ENCODE measurements around the gene MCC.
A peak's percentile ranks its signal among the peaks of the same experiment; 100 is the strongest.

The MCC gene

GRCh38 chr5:113219695-113220094 is 268.6 kb downstream of the MCC start:
- H3K14ac ChIP-seq (ENCODE audit: low read length in 2 of 2): no peak overlapping the region
- H4K91ac ChIP-seq (ENCODE audit: low read length): no peak overlapping the region
- H3K18ac ChIP-seq (ENCODE audit: low read depth in 1 of 2, low read length in 2 of 2): no peak overlapping the region
- H2BK5ac ChIP-seq (ENCODE audit: low read depth, low read length, poor library complexity, severe bottlenecking): no peak overlapping the region
- peaks cover 8% of the 10 kb centered on the region for H3K4me1 ChIP-seq (ENCODE audit: control insufficient read depth, insufficient read depth, low read depth, low read length)
- no peak for DNase-seq
- H3K4ac ChIP-seq (ENCODE audit: low read depth in 1 of 2, low read length in 2 of 2): no peak overlapping the region
- H3K4me3 ChIP-seq (ENCODE audit: insufficient read depth in 1 of 2, low read depth in 1 of 2, low read length in 2 of 2): no peak overlapping the region
- no peak overlapping the region for H2BK120ac ChIP-seq (ENCODE audit: low read depth, low read length)
- no peak overlapping the region for H2BK15ac ChIP-seq (ENCODE audit: low read depth, poor library complexity, severe bottlenecking)
- no peak overlapping the region for H3K23ac ChIP-seq (ENCODE audit: low read length in 2 of 2)
- H3K9ac ChIP-seq (ENCODE audit: low read length): no peak overlapping the region
- H3K36me3 ChIP-seq (ENCODE audit: control insufficient read depth in 1 of 2, insufficient read depth in 2 of 2, low read depth in 1 of 2, low read length in 2 of 2): no peaks in the 10 kb centered on the region
- no peaks in the 10 kb centered on the region for H3K9me3 ChIP-seq (ENCODE audit: control insufficient read depth, low read length)
- no peak overlapping the region for H2AK5ac ChIP-seq (ENCODE audit: low read length, severe bottlenecking)
- no peak overlapping the region for H3K4me2 ChIP-seq (ENCODE audit: low read length, poor library complexity, severe bottlenecking)
- H4K8ac ChIP-seq (ENCODE audit: low read length): no peak overlapping the region
- H3K79me1 ChIP-seq (replicated peaks; ENCODE audit: low read length, poor library complexity, severe bottlenecking): peaks cover 23% of the 10 kb centered on the region
- no peak overlapping the region for H2AFZ ChIP-seq (ENCODE audit: low read depth, low read length)
- H3K27me3 ChIP-seq (ENCODE audit: control insufficient read depth in 1 of 2, insufficient read depth in 1 of 2, low read length in 2 of 2): no peaks in the 10 kb centered on the region
- no peak overlapping the region for H2BK12ac ChIP-seq (ENCODE audit: low read length in 2 of 2)
- whole genome bisulfite sequencing: 80% methylated on average over 1 of the region's 3 CpGs
- no peak overlapping the region for H3K27ac ChIP-seq (ENCODE audit: low read length, poor library complexity, severe bottlenecking)

DNA sequence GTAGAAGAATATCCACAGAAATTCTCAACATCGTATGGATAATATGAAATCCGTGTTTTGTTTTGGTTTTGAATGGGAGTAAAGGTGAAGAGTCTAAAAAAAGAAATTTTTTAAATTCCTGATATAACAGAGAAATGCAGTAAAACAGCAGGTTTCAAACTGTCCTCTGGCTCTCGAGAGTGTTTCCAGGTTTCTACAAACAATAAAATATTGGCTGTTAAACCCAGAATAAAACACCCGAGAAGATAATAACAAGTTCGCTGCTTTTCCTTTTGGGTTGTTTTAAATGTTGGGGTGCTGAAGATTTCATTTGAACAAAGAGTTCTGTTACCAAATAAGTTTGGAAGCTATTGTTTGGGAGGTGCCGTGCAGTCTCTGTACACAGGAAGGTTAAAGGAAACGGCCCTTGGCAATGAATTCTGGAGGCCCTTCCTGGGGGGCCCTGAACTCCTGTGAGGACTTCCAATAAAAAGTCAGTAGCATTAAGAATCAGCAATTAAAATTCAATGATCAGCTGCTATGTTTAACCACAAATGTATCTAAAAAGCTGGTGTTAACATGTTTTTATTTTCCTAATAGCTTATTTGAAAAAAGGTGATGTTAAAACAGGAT is 269.2 kb downstream of the MCC start:
- Histone ChIP-seq H2BK15ac (ENCODE audit: low read depth, poor library complexity, severe bottlenecking) (no peak overlapping the region), H2BK5ac (ENCODE audit: low read depth, low read length, poor library complexity, severe bottlenecking) (no peak overlapping the region), H3K36me3 (ENCODE audit: control insufficient read depth in 1 of 2, insufficient read depth in 2 of 2, low read depth in 1 of 2, low read length in 2 of 2) (no peaks in the 10 kb centered on the region), H4K8ac (ENCODE audit: low read length) (no peak overlapping the region), H2BK120ac (ENCODE audit: low read depth, low read length) (no peak overlapping the region), H3K18ac (ENCODE audit: low read depth in 1 of 2, low read length in 2 of 2) (no peak overlapping the region), H3K4me3 (ENCODE audit: insufficient read depth in 1 of 2, low read depth in 1 of 2, low read length in 2 of 2) (no peak overlapping the region), H3K4ac (ENCODE audit: low read depth in 1 of 2, low read length in 2 of 2) (no peak overlapping the region), H4K91ac (ENCODE audit: low read length) (no peak overlapping the region), H2AFZ (ENCODE audit: low read depth, low read length) (no peak overlapping the region), H2BK12ac (ENCODE audit: low read length in 2 of 2) (no peak overlapping the region), H3K79me1 (replicated peaks; ENCODE audit: low read length, poor library complexity, severe bottlenecking) (peaks cover 28% of the 10 kb centered on the region), H3K23ac (ENCODE audit: low read length in 2 of 2) (no peak overlapping the region), H3K27me3 (ENCODE audit: control insufficient read depth in 1 of 2, insufficient read depth in 1 of 2, low read length in 2 of 2) (no peaks in the 10 kb centered on the region), H3K4me2 (ENCODE audit: low read length, poor library complexity, severe bottlenecking) (no peak overlapping the region), H2AK5ac (ENCODE audit: low read length, severe bottlenecking) (no peak overlapping the region), H3K4me1 (ENCODE audit: control insufficient read depth, insufficient read depth, low read depth, low read length) (peaks cover 10% of the 10 kb centered on the region), H3K14ac (ENCODE audit: low read length in 2 of 2) (no peak overlapping the region), H3K9me3 (ENCODE audit: control insufficient read depth, low read length) (no peaks in the 10 kb centered on the region), H3K27ac (ENCODE audit: low read length, poor library complexity, severe bottlenecking) (no peak overlapping the region), H3K9ac (ENCODE audit: low read length) (peak overlapping the region; percentile 21)
- DNase-seq: no peak
- WGBS: 55% methylated on average over 4 of the region's 7 CpGs

- H3K23ac ChIP-seq (ENCODE audit: low read length in 2 of 2): no peak overlapping the region
- H3K4me2 ChIP-seq (ENCODE audit: low read length, poor library complexity, severe bottlenecking): no peak overlapping the region
- WGBS: 36% methylated on average over 4 of the region's 8 CpGs
- H3K4me1 ChIP-seq (ENCODE audit: control insufficient read depth, insufficient read depth, low read depth, low read length): peaks cover 11% of the 10 kb centered on the region
- H2BK120ac ChIP-seq (ENCODE audit: low read depth, low read length): no peak overlapping the region
- no peak overlapping the region for H2BK15ac ChIP-seq (ENCODE audit: low read depth, poor library complexity, severe bottlenecking)
- DNase-seq: no peak
- peak overlapping the region; percentile 22 for H2AK5ac ChIP-seq (ENCODE audit: low read length, severe bottlenecking)
- no peak overlapping the region for H2AFZ ChIP-seq (ENCODE audit: low read depth, low read length)
- no peak overlapping the region for H3K14ac ChIP-seq (ENCODE audit: low read length in 2 of 2)
- H4K91ac ChIP-seq (ENCODE audit: low read length): no peak overlapping the region
- no peak overlapping the region for H3K9ac ChIP-seq (ENCODE audit: low read length)
- H2BK12ac ChIP-seq (ENCODE audit: low read length in 2 of 2): peak overlapping the region in 1 of 2 experiments; percentile 39
- H3K27ac ChIP-seq (ENCODE audit: low read length, poor library complexity, severe bottlenecking): no peak overlapping the region
- H3K9me3 ChIP-seq (ENCODE audit: control insufficient read depth, low read length): no peaks in the 10 kb centered on the region
- H3K27me3 ChIP-seq (ENCODE audit: control insufficient read depth in 1 of 2, insufficient read depth in 1 of 2, low read length in 2 of 2): no peaks in the 10 kb centered on the region
- H3K18ac ChIP-seq (ENCODE audit: low read depth in 1 of 2, low read length in 2 of 2): peak overlapping the region in 1 of 2 experiments; percentile 60
- peak overlapping the region; percentile 55 for H4K8ac ChIP-seq (ENCODE audit: low read length)
- no peak overlapping the region for H3K4ac ChIP-seq (ENCODE audit: low read depth in 1 of 2, low read length in 2 of 2)
- no peak overlapping the region for H3K4me3 ChIP-seq (ENCODE audit: insufficient read depth in 1 of 2, low read depth in 1 of 2, low read length in 2 of 2)
- H3K36me3 ChIP-seq (ENCODE audit: control insufficient read depth in 1 of 2, insufficient read depth in 2 of 2, low read depth in 1 of 2, low read length in 2 of 2): no peaks in the 10 kb centered on the region
- H3K79me1 ChIP-seq (replicated peaks; ENCODE audit: low read length, poor library complexity, severe bottlenecking): peaks cover 29% of the 10 kb centered on the region
- H2BK5ac ChIP-seq (ENCODE audit: low read depth, low read length, poor library complexity, severe bottlenecking): no peak overlapping the region
Observed at GRCh38 chr5:113218200-113218599, 270.1 kb downstream of the MCC start.

GRCh38 chr5:113217619-113218184 is 270.6 kb downstream of the MCC start:
- H3K18ac ChIP-seq (ENCODE audit: low read depth in 1 of 2, low read length in 2 of 2): no peak overlapping the region
- WGBS: 22% methylated on average over 8 of the region's 9 CpGs
- no peak overlapping the region for H2BK5ac ChIP-seq (ENCODE audit: low read depth, low read length, poor library complexity, severe bottlenecking)
- no peak overlapping the region for H3K9ac ChIP-seq (ENCODE audit: low read length)
- no peak overlapping the region for H3K4me2 ChIP-seq (ENCODE audit: low read length, poor library complexity, severe bottlenecking)
- no peak overlapping the region for H3K14ac ChIP-seq (ENCODE audit: low read length in 2 of 2)
- no peaks in the 10 kb centered on the region for H3K27me3 ChIP-seq (ENCODE audit: control insufficient read depth in 1 of 2, insufficient read depth in 1 of 2, low read length in 2 of 2)
- H2BK15ac ChIP-seq (ENCODE audit: low read depth, poor library complexity, severe bottlenecking): no peak overlapping the region
- H3K4me1 ChIP-seq (ENCODE audit: control insufficient read depth, insufficient read depth, low read depth, low read length): peaks cover 11% of the 10 kb centered on the region
- no peak overlapping the region for H2AFZ ChIP-seq (ENCODE audit: low read depth, low read length)
- H4K91ac ChIP-seq (ENCODE audit: low read length): no peak overlapping the region
- H3K4me3 ChIP-seq (ENCODE audit: insufficient read depth in 1 of 2, low read depth in 1 of 2, low read length in 2 of 2): peak overlapping the region in 1 of 2 experiments; percentile 26
- peak overlapping the region; percentile 51 for H2AK5ac ChIP-seq (ENCODE audit: low read length, severe bottlenecking)
- H2BK12ac ChIP-seq (ENCODE audit: low read length in 2 of 2): peak overlapping the region in 1 of 2 experiments; percentile 56
- peak overlapping the region; percentile 31 for H4K8ac ChIP-seq (ENCODE audit: low read length)
- H3K79me1 ChIP-seq (replicated peaks; ENCODE audit: low read length, poor library complexity, severe bottlenecking): peaks cover 28% of the 10 kb centered on the region
- H3K4ac ChIP-seq (ENCODE audit: low read depth in 1 of 2, low read length in 2 of 2): no peak overlapping the region
- H3K27ac ChIP-seq (ENCODE audit: low read length, poor library complexity, severe bottlenecking): no peak overlapping the region
- no peaks in the 10 kb centered on the region for H3K36me3 ChIP-seq (ENCODE audit: control insufficient read depth in 1 of 2, insufficient read depth in 2 of 2, low read depth in 1 of 2, low read length in 2 of 2)
- DNase-seq: peak; percentile 55
- H3K9me3 ChIP-seq (ENCODE audit: control insufficient read depth, low read length): no peaks in the 10 kb centered on the region
- no peak overlapping the region for H2BK120ac ChIP-seq (ENCODE audit: low read depth, low read length)
- no peak overlapping the region for H3K23ac ChIP-seq (ENCODE audit: low read length in 2 of 2)
